Fibroblast of villous mesenchyme (primary cell): ENCODE results near the gene WDR70. TPM values are rescaled to one million over a fixed set of nuclear protein-coding genes. Genes with fewer than 3 reads are reported as not detected.

Source experiments
- DNase-seq: peaks from one replicate; pipeline ENCODE4 v3.0.0-alpha.2; 2010; ENCODE audit warnings: low read depth
- H3K4me3 ChIP-seq: 2 replicates; pipeline ENCODE4 v1.5.1; 2011; ENCODE audit warnings: low read depth, mild to moderate bottlenecking, low read length
- CTCF ChIP-seq: IDR thresholded peaks from 2 replicates; pipeline ENCODE4 v1.5.1; 2012; ENCODE audit warnings: low read depth, mild to moderate bottlenecking, low read length; ENCODE audit not compliant: insufficient read depth
- total RNA-seq: library from RNA; depleted of rRNA; stranded (reverse); fragments of >200 nt; gene quantifications from 2 replicates; pipeline ENCODE4 v1.2.3, GENCODE V29; 2012

The WDR70 gene
- total RNA-seq, 1 donor: 29.4 TPM

GRCh38 chr5:37757980-37758582 is 379.0 kb downstream of the WDR70 start:
- TF ChIP-seq CTCF: peak; percentile 29
- H3K4me3 ChIP-seq: no peak overlapping the region
- no peak for DNase-seq

- DNase-seq: no peak
- no peak overlapping the region for H3K4me3 ChIP-seq
- TF ChIP-seq CTCF: no peak
Observed at GRCh38 chr5:37767251-37767650, 388.1 kb downstream of the WDR70 start.

- H3K4me3 ChIP-seq: no peak overlapping the region
- no peak for DNase-seq
- no peak for TF ChIP-seq CTCF
Observed at GRCh38 chr5:37767961-37768360, 388.8 kb downstream of the WDR70 start.

GRCh38 chr5:37768371-37768770 is 389.3 kb downstream of the WDR70 start:
- no peak for TF ChIP-seq CTCF
- no peak overlapping the region for H3K4me3 ChIP-seq
- no peak for DNase-seq

- TF ChIP-seq CTCF: no peak
- no peak for DNase-seq
- H3K4me3 ChIP-seq: no peak overlapping the region
Observed at GRCh38 chr5:37769108-37769507, 390.0 kb downstream of the WDR70 start.

GRCh38 chr5:37769840-37770239 is 390.7 kb downstream of the WDR70 start:
- DNase-seq: no peak
- TF ChIP-seq CTCF: no peak
- H3K4me3 ChIP-seq: no peak overlapping the region

- no peak for DNase-seq
- no peak overlapping the region for H3K4me3 ChIP-seq
- TF ChIP-seq CTCF: no peak
Observed at GRCh38 chr5:37770786-37771185, 391.7 kb downstream of the WDR70 start.
